Stimulated activated CD8-positive, alpha-beta memory T cell treated with anti-CD3 and anti-CD28 coated beads, Interleukin-15, amount 100 ng/mL, for 4 hours (primary cell): ENCODE data around the gene ATP10D.

Experiments used
- DNase-seq, 2 donors: peaks; one replicate each; pipeline ENCODE4 v3.0.0-alpha.2; 2020; ENCODE audit warnings: low read depth in 2 of 2

The ATP10D gene

GRCh38 chr4:47590325-47590724 lies 105.2 kb downstream of the ATP10D start:
- DNase-seq, result no peak

GRCh38 chr4:47597696-47598095 lies 112.6 kb downstream of the ATP10D start:
- DNase-seq, result no peak

DNA sequence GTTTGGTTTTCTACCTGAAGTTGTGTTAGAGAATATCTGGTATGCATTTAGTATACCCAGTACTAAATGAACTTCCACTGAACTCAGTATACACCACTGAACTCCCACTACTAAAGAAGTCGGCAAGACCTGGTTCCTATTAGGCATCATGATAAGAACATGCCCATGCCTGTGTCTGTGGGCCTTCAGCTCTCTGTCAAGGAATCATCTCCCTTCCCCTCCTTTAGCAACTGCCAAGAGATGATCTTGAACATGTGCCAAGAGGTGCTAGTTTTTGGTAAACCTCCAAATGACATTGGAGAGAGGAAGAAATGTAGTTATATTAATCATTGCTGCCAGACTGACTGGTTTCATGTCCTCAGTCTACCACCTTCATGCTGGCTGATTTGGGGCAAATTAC lies 113.2 kb downstream of the ATP10D start:
- DNase-seq, result no peak

DNA sequence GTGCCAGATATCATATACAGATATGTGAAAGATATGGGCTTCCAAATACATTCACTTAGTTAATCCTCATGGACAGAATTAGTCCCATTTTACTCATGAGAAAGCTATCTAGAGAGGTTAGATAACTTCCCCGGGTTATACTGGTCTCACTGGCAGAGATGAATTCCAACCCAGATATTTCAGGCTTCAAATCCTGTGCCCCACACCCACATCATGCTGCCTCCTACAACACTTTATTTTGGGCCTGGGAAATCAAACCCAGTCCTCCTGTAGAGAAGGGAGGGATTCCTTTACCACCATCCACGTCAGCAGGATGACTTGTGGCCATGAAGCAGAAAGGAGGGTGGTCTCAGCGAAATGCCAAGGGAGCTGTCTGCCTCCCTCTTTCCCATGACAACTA lies 113.8 kb downstream of the ATP10D start:
- DNase-seq, result no peak

DNA sequence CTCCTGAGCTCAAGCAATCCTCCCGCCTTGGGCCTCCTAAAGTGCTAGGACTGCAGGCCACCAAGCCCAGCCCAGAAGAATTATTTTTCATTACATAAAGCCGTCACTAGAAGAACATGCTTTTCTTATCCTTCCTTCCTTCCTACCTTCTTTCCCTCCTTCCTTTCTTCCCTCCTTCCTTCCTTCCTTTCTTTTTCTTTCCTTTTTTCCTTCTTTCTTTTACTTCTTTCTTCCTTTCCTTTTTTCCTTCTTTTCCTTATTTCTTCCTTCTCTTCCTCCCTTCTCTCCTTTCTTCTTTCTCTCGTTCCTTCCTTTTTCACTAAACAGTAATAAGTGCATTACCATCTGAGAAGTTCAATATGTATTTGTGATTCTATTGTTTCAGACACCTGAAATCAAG lies 121.4 kb downstream of the ATP10D start:
- no peak for DNase-seq

DNA sequence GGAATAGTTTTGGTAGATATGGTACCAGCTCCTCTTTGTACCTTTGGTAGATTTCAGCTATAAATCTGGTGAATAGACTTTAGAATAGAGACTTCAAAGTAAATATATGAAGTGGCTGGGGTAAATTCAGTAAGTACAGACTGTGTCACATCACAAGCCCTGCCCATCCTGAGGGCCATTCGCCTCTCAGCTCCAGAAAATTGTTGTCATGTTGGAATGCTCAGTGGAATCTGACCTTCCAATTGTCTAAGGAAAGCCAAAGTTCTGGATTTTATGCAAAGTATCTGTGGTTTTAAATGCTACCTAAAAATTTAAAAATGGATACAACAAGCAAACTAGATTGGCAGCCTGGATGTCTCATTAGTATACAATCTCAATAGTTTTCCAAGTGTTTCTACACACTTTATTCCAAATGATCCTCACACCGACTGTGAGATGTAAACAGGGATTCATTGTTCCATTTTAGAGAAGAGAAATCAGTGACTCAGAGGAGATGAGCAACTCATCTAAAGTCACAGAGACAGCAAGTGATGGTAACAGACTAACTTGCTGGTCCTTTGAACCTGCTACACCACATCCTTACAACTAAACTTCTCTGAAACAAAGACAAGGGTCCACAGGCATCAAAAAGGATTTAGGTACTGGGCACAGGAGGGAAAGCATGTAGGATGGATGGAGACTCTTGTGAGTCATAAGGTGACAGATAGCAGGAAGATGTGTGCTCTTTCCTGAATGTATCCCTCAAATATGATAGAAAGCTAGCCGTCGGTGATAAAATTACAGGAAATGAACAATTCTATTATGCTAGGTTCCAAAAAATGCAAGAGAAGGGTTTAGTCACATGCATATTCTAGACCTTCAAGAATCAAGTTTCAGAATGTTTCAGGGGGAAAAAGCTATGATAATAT lies 127.3 kb downstream of the ATP10D start:
- no peak for DNase-seq

GRCh38 chr4:47615385-47615784 lies 130.3 kb downstream of the ATP10D start:
- DNase-seq, result no peak

- no peak for DNase-seq
Observed at GRCh38 chr4:47617607-47618006, 132.5 kb downstream of the ATP10D start.

DNA sequence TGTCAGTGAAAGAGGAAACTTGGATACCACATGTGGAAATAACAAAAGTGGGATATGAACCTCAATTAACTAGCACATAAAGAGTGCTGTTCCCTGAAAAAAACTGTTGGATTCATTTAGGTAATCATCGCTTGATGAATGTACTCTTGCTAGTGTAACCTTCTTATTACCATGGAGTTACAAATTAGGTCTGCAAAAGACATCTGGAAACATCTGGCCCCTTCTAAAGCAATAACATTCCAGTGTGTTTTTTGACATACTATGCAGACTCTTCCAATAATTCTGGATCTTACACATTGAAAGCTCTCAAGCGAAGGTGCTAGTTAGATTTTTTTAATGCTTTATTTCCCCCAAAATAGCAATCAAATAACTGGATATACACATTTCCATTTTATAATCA lies 134.6 kb downstream of the ATP10D start:
- no peak for DNase-seq

GRCh38 chr4:47621181-47621580 lies 136.1 kb downstream of the ATP10D start:
- no peak for DNase-seq

- no peak for DNase-seq
Observed at GRCh38 chr4:47624031-47624441, 139.0 kb downstream of the ATP10D start.

GRCh38 chr4:47631161-47631560 lies 146.1 kb downstream of the ATP10D start:
- DNase-seq, result no peak

- DNase-seq, result no peak
Observed at GRCh38 chr4:47639531-47639930, 154.5 kb downstream of the ATP10D start.

- DNase-seq, result no peak
Observed at GRCh38 chr4:47640911-47641310, 155.8 kb downstream of the ATP10D start.

GRCh38 chr4:47641755-47642154 lies 156.7 kb downstream of the ATP10D start:
- no peak for DNase-seq

- no peak for DNase-seq
Observed at GRCh38 chr4:47642191-47642830, 157.2 kb downstream of the ATP10D start.
